Measurements from ENCODE around the gene HKDC1.
A peak's percentile ranks its signal among the peaks of the same experiment; 100 is the strongest.
"Not testable (repeated sequence)": the region's sequence is repeated elsewhere in the genome, so short reads cannot be mapped to it uniquely, and the experiment has no call there.

HKDC1 gene

GRCh38 chr10:69242852-69243212, 22.7 kb downstream of the HKDC1 start:
- peak; percentile 35 for DNase-seq

- DNase-seq = no peak
Measured at GRCh38 chr10:69243817-69244216, 23.7 kb downstream of the HKDC1 start.

- DNase-seq = no peak
Measured at GRCh38 chr10:69246036-69246435, 25.9 kb downstream of the HKDC1 start.

- no peak for DNase-seq
Measured at GRCh38 chr10:69246581-69247312, 26.6 kb downstream of the HKDC1 start.

GRCh38 chr10:69247313-69247710, 27.2 kb downstream of the HKDC1 start:
- no peak for DNase-seq

GRCh38 chr10:69248117-69248730, 28.1 kb downstream of the HKDC1 start:
- no peak for DNase-seq

GRCh38 chr10:69250041-69250440, 29.9 kb downstream of the HKDC1 start:
- no peak for DNase-seq

GRCh38 chr10:69251417-69251816, 31.3 kb downstream of the HKDC1 start:
- not testable (repeated sequence) for DNase-seq

- no peak for DNase-seq
Measured at GRCh38 chr10:69253171-69253570, 33.0 kb downstream of the HKDC1 start.

- DNase-seq = no peak
Measured at GRCh38 chr10:69254877-69255276, 34.7 kb downstream of the HKDC1 start.

GRCh38 chr10:69259547-69260243, 39.6 kb downstream of the HKDC1 start:
- DNase-seq = no peak

- DNase-seq = no peak
Measured at GRCh38 chr10:69261184-69261583, 41.1 kb downstream of the HKDC1 start.

- no peak for DNase-seq
Measured at GRCh38 chr10:69262292-69262751, 42.2 kb downstream of the HKDC1 start.

- no peak for DNase-seq
Measured at GRCh38 chr10:69265521-69265920, 45.4 kb downstream of the HKDC1 start.

GRCh38 chr10:69268761-69269416, 48.8 kb downstream of the HKDC1 start:
- DNase-seq = no peak

GRCh38 chr10:69269761-69270160, 49.6 kb downstream of the HKDC1 start:
- DNase-seq = no peak

- DNase-seq = no peak
Measured at GRCh38 chr10:69270990-69271389, 50.9 kb downstream of the HKDC1 start.

- no peak for DNase-seq
Measured at GRCh38 chr10:69272624-69273023, 52.5 kb downstream of the HKDC1 start.

GRCh38 chr10:69275444-69275843, 55.3 kb downstream of the HKDC1 start:
- no peak for DNase-seq

- no peak for DNase-seq
Measured at GRCh38 chr10:69276503-69276902, 56.4 kb downstream of the HKDC1 start.

GRCh38 chr10:69278446-69278963, 58.4 kb downstream of the HKDC1 start, which contains the start of gene HK1:
TSS of gene HK1 (plus strand) at chr10:69278496.
- DNase-seq = no peak

- DNase-seq = no peak
Measured at GRCh38 chr10:69279110-69279509, 59.0 kb downstream of the HKDC1 start.

Measured in NCI-H1436 (cell line).